Bone marrow (tissue), 2 donors: ENCODE measurements around the gene PYGO1.
"Not testable (repeated sequence)": the region's sequence is repeated elsewhere in the genome, so short reads cannot be mapped to it uniquely, and the experiment has no call there.

Source experiments
- DNase-seq, 2 donors: peaks; one replicate each; lab custom pipeline; 2025; lab: John Stamatoyannopoulos, UW

PYGO1 gene

DNA sequence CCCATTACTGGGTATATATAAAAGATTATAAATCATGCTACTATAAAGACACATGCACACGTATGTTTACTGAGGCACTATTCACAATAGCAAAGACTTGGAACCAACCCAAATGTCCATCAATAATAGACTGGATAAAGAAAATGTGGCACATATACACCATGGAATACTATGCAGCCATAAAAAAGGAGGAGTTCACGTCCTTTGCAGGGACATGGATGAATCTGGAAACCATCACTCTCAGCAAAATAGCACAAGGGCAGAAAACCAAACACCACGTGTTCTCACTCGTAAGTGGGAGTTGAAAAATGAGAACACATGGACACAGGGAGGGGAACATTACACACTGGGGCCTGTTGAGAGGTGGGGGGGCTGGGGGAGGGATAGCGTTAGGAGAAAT lies 82.7 kb downstream of the PYGO1 start:
- not testable (repeated sequence) for DNase-seq

DNA sequence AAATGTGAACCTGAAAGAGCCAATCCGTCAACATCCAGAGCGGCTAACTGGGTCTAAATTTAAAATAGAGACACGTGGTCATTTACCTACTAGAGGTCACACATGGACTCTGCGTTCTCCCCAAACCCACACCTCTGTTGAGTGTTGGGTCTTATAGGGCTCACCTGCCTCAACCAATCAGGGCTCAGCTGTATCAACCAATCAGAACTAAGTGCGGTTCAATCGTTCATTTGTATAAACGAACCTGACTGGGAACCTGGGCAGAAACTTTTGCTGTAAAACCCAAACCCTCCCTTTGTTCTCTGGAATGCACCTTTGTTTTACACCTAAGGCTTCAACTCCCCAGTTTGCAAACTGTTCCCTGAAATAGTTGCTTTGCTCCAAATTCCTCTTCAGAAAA lies 89.0 kb downstream of the PYGO1 start:
- no peak for DNase-seq

DNA sequence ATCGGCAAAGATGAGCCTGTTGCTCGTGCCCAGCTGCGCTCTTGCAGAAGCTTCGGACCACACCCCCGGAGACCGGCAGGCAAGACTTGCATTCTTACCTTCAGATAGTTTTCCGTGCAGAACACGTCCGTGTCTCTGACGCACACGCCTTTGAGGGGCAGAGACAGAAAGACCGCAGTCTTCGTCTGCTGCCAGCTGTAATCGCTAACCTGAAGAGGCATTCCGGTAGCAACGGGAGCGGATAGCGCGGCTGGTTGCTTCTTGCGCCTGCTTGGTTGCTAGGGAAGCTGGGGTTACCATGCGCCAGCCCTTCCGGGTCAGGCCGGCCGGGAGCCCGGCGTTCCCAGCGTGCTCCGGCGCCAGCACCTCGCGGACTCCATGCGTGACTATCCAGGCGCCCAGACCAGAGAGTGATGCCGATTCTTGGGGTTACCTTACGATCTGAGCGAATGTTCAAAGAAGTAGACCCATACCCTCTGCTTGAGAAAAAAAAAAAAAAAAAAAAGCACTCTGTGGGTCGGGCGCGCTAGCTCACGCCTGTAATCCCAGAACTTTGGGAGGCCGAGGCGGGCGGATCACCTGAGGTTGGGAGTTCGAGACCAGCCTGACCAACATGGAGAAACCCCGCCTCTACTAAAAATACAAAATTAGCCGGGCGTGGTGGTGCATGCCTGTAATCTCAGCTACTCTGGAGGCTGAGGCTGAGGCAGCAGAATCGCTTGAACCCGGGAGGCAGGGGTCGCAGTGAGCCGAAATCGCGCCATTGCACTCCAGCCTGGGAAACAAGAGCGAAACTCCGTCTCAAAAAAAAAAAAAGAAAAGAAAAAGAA lies 89.8 kb downstream of the PYGO1 start:
- DNase-seq = peak; percentile 25 to 49

DNA sequence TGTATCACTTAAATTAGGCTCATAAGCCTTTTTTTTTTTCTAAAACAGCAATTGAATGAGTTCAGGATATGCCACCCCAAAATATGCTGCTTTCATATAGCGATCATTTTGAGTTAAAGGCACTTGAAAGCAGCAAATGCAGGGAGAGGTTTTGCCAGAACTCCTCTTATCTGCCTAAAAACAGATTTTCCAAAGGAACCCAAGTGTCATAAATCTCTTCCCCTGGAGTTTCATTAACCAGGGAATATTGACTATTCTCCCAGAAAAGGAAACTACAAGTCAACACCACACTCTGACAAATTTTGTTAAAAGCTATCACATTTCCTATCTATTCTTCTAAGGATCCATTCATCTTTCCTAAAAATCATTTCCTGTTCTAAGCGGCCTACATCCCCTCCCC lies 91.4 kb downstream of the PYGO1 start:
- no peak for DNase-seq

DNA sequence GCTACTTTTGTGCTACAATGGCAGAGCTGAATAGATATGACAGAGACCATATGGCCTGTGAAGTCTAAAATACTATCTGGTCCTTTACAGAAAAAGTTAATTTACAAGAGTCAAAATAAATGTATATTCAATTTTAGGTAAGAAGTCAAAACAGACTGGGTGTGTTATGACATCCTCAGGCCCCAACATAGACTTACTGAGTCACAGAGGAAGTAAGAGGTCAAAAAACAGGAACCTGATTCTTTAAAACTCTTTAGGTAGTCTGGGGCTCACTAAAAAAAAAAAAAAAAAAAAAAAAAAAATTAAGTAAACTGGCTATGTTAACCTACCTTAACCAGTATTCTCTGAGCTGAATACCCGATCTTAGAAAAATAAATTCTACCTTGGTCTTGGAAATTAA lies 93.2 kb downstream of the PYGO1 start:
- peak in 1 of 2 donors; percentile 52 for DNase-seq

DNA sequence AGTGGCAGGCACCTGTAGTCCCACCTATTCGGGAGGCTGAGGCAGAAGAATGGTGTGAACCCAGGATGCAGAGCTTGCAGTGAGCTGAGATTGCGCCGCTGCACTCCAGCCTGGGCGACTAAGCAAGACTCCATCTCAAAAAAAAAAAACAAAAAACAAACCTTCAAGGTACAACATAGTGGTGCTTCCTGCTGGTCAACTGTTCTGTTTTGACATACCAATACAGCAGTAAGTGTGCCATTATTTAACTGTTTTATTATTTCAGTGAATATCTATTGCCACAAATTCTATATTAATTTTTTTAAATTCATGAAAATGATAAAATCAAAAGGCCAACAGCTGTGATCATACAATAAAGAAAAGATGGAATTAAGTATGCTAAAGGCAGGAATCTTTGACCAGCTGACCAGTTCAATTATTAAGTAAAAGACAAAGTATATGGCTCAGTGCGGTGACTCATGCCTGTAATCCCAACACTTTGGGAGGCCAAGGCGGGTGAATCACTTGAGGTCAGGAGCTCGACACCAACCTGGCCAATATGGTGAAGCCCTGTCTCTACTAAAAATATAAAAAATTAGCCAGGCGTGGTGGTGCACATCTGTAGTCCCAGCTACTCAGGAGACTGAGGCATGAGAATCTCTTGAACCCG lies 99.1 kb downstream of the PYGO1 start:
- DNase-seq = not testable (repeated sequence)
